Cardiac fibroblast (primary cell): ENCODE measurements around the gene ISOC2.

Source experiments
- DNase-seq, 2 donors: peaks; one replicate each; pipeline versions ENCODE4 v3.0.0 to v3.0.0-alpha.2; 2010; ENCODE audit warnings: low read depth in 2 of 2
- H3K4me3 ChIP-seq, 2 donors: replicated peaks in 1 of 2; 1 replicate in 1 of 2; 2 replicates in 1 of 2; pipeline ENCODE4 v1.5.1; 2011; ENCODE audit warnings: low read depth in 2 of 2, low read length in 2 of 2, mild to moderate bottlenecking in 2 of 2, moderate library complexity in 1 of 2
- CTCF ChIP-seq: IDR thresholded peaks from one replicate; pipeline ENCODE4 v1.5.1; 2011; ENCODE audit warnings: low read depth, mild to moderate bottlenecking, low read length, inconsistent platforms

Gene ISOC2

GRCh38 chr19:55485439-55486011 lies 24.1 kb upstream of the ISOC2 start:
- TF ChIP-seq CTCF: no peak
- no peak for DNase-seq

GRCh38 chr19:55484593-55485438 lies 23.4 kb upstream of the ISOC2 start, which contains the start of gene NAT14:
NAT14 (plus strand) TSS chr19:55485188; CDS start chr19:55485709, 521 bp downstream.
- DNase-seq: peak; percentile 55 to 70
- no peak for TF ChIP-seq CTCF
- peak within 1 kb of the TSS; percentile 61 to 63 for H3K4me3 ChIP-seq

More at GRCh38 chr19:55485439-55486011, 24.1 kb upstream of the ISOC2 start:
- peak overlapping the region; percentile 61 to 63 for H3K4me3 ChIP-seq

- H3K4me3 ChIP-seq: peak overlapping the region; percentile 61 to 63
- DNase-seq: no peak
Measured at GRCh38 chr19:55483706-55484592, 22.5 kb upstream of the ISOC2 start.

GRCh38 chr19:55482967-55483705 lies 21.7 kb upstream of the ISOC2 start:
- TF ChIP-seq CTCF: no peak
- H3K4me3 ChIP-seq: no peak overlapping the region

More at GRCh38 chr19:55483706-55484592, 22.5 kb upstream of the ISOC2 start:
- TF ChIP-seq CTCF: no peak

GRCh38 chr19:55482156-55482961 lies 20.9 kb upstream of the ISOC2 start:
- no peak for DNase-seq
- no peak overlapping the region for H3K4me3 ChIP-seq
- no peak for TF ChIP-seq CTCF

More at GRCh38 chr19:55482967-55483705, 21.7 kb upstream of the ISOC2 start:
- no peak for DNase-seq
